Body of pancreas (tissue), 4 donors: ENCODE results near the gene FEM1B. TPM values are rescaled to one million over a fixed set of nuclear protein-coding genes. Genes with fewer than 3 reads are reported as not detected.

Experiments
- ATAC-seq: fragments of 150-250 bp; one replicate; pipeline ENCODE4 v1.9.1; 2016
- DNase-seq, 4 donors: peaks; one replicate each; pipeline ENCODE4 v3.0.0-alpha.2; 2019
- H3K27ac ChIP-seq, 4 donors: fragments of 200-600 bp; sonication (generic); 1 replicate in 3 of 4; 2 replicates in 1 of 4; pipeline versions ENCODE4 v1.5.1 to v1.6.1; 2016 to 2019; ENCODE audit warnings: mild to moderate bottlenecking in 1 of 4, mixed read lengths in 1 of 4, moderate library complexity in 1 of 4
- H3K27me3 ChIP-seq, 2 donors: fragments of 200-600 bp; sonication (generic); one replicate each; pipeline ENCODE4 v1.6.0; 2016; ENCODE audit warnings: mild to moderate bottlenecking in 1 of 2
- H3K36me3 ChIP-seq, 2 donors: fragments of 200-600 bp; sonication (generic); replicated peaks in 1 of 2; 2 replicates each; pipeline ENCODE4 v1.5.1; 2016; ENCODE audit warnings: low read depth in 2 of 2; ENCODE audit not compliant: insufficient read depth in 1 of 2
- H3K4me1 ChIP-seq: fragments of 200-600 bp; sonication (generic); one replicate; pipeline ENCODE4 v1.6.0; 2016
- H3K4me3 ChIP-seq, 2 donors: fragments of 200-600 bp; sonication (generic); 1 replicate in 1 of 2; 2 replicates in 1 of 2; pipeline ENCODE4 v1.5.1; 2016 to 2019
- H3K9me3 ChIP-seq, 3 donors: fragments of 200-600 bp; sonication (generic); 1 replicate in 2 of 3; 2 replicates in 1 of 3; pipeline ENCODE4 v1.5.1; 2016
- POLR2A ChIP-seq, 3 donors: fragments of 450-650 bp; IDR thresholded peaks; one replicate each; pipeline ENCODE4 v1.6.1; 2016; ENCODE audit warnings: antibody characterized with exemption in 3 of 3, mild to moderate bottlenecking in 2 of 3
- WGBS, 2 donors: methylation state at CpG; one replicate each; pipeline ENCODE4 v1.1.5; 2017; 5-methylcytosine and 5-hydroxymethylcytosine counted together
- intact Hi-C: fragments of 100-400 bp; cut with DNase I; formaldehyde crosslinking; loops from one replicate; pipeline ENCODE4 v1.15.1; 2023
- total RNA-seq, 2 donors: library from RNA; depleted of rRNA; stranded (reverse); fragments of >200 nt; gene quantifications; one replicate each; pipeline ENCODE4 v1.1.0, GENCODE V29; 2016
- TF ChIP-seq, protein P1 (sequence below), 7 experiments: fragments of 450-650 bp in 4 of 7; fragments of 200-600 bp in 3 of 7; sonication (generic) in 3 of 7; IDR thresholded peaks; one replicate each; pipeline ENCODE4 v1.5.1; 2016 to 2019; ENCODE audit warnings: antibody characterized with exemption in 7 of 7

FEM1B gene
- total RNA-seq, 2 donors from 2014 or later = 10.5 to 19.7 TPM

GRCh38 chr15:68292967-68293366 lies 15.4 kb downstream of the FEM1B start:
- Histone ChIP-seq H3K4me1 (no peaks in the 10 kb centered on the region), H3K4me3 (no peak overlapping the region), H3K36me3 (peaks cover 0 to 7% of the 10 kb centered on the region in 2 donors), H3K27ac (no peak overlapping the region), H3K9me3 (no peaks in the 10 kb centered on the region), H3K27me3 (no peaks in the 10 kb centered on the region)
- ATAC-seq (no peak), DNase-seq (no peak)
- TF ChIP-seq, protein P1, sequence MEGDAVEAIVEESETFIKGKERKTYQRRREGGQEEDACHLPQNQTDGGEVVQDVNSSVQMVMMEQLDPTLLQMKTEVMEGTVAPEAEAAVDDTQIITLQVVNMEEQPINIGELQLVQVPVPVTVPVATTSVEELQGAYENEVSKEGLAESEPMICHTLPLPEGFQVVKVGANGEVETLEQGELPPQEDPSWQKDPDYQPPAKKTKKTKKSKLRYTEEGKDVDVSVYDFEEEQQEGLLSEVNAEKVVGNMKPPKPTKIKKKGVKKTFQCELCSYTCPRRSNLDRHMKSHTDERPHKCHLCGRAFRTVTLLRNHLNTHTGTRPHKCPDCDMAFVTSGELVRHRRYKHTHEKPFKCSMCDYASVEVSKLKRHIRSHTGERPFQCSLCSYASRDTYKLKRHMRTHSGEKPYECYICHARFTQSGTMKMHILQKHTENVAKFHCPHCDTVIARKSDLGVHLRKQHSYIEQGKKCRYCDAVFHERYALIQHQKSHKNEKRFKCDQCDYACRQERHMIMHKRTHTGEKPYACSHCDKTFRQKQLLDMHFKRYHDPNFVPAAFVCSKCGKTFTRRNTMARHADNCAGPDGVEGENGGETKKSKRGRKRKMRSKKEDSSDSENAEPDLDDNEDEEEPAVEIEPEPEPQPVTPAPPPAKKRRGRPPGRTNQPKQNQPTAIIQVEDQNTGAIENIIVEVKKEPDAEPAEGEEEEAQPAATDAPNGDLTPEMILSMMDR (IDR thresholded peaks at IDR 0.05) = no peak
- TF ChIP-seq POLR2A (IDR thresholded peaks at IDR 0.05) = no peak
- intact Hi-C loops = no loop called here

DNA sequence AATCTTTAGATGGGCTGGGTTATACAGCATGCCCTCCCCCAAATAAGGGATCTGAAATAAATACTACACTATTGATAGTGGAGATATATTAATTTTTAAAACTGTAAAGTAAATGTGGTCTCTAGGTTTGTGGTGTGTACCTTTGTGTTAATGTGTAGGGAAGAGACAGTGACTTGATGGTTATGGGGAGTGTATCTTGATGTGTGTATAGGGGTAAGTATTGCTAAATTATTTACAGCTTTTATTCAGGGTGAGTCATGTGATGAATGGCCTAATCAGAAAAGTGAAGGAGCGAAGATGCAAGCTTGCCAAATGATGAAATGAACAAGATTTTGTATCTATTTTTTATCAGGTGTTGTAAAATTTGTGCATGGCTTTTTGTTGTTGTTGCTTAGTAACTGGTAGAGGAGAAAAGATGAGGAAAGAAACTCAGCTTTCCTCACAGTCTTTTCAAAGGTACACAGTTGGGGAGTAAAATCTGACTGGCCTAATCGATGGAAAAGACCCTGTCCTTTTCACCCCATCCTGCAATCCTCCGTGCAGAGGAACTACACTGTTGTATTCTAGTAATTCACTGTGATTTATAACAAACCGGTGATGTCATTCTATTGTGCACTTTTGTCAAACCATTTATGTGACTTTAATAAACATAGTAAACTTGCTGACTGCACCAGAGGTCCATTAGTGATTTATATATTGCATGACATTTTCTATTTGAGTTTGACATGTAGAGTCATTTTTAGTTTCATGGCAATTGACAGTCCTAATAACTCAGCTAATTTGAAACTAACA lies 17.7 kb downstream of the FEM1B start:
- Histone ChIP-seq H3K27ac (no peak overlapping the region), H3K4me1 (no peaks in the 10 kb centered on the region), H3K27me3 (no peaks in the 10 kb centered on the region), H3K9me3 (no peaks in the 10 kb centered on the region), H3K36me3 (peaks cover 0 to 5% of the 10 kb centered on the region in 2 donors), H3K4me3 (no peak overlapping the region)
- TF ChIP-seq POLR2A (IDR thresholded peaks at IDR 0.05) = no peak
- TF ChIP-seq, protein P1 (IDR thresholded peaks at IDR 0.05) = no peak
- 83 to 90% methylated on average over 4 of the region's 4 CpGs for WGBS, 2 donors
- no peak for DNase-seq
- intact Hi-C loops = no loop called here
- ATAC-seq = no peak

GRCh38 chr15:68298336-68298735 lies 20.8 kb downstream of the FEM1B start:
- H3K36me3 ChIP-seq = no peaks in the 10 kb centered on the region
- TF ChIP-seq, protein P1 (IDR thresholded peaks at IDR 0.05) = no peak
- no peak for TF ChIP-seq POLR2A (IDR thresholded peaks at IDR 0.05)
- H3K4me1 ChIP-seq = no peaks in the 10 kb centered on the region
- no peak overlapping the region for H3K4me3 ChIP-seq
- 93 to 98% methylated on average over 3 of the region's 3 CpGs for WGBS, 2 donors
- intact Hi-C loops = no loop called here
- no peak overlapping the region for H3K27ac ChIP-seq
- H3K9me3 ChIP-seq = no peaks in the 10 kb centered on the region
- H3K27me3 ChIP-seq = no peaks in the 10 kb centered on the region
- ATAC-seq (no peak), DNase-seq (no peak)

- H3K27ac ChIP-seq = peak overlapping the region in 1 of 4 donors; percentile 7
- WGBS, 2 donors = 67% methylated on average over 6 of the region's 6 CpGs
- H3K36me3 ChIP-seq = no peaks in the 10 kb centered on the region
- H3K27me3 ChIP-seq = no peaks in the 10 kb centered on the region
- H3K4me1 ChIP-seq = no peaks in the 10 kb centered on the region
- TF ChIP-seq POLR2A (IDR thresholded peaks at IDR 0.05) = no peak
- TF ChIP-seq, protein P1 (IDR thresholded peaks at IDR 0.05) = no peak
- DNase-seq = no peak
- no peak overlapping the region for H3K4me3 ChIP-seq
- peak; percentile 30 for ATAC-seq
- H3K9me3 ChIP-seq = no peaks in the 10 kb centered on the region
- intact Hi-C loops = no loop called here
Observed at GRCh38 chr15:68298882-68299381, 21.4 kb downstream of the FEM1B start.

DNA sequence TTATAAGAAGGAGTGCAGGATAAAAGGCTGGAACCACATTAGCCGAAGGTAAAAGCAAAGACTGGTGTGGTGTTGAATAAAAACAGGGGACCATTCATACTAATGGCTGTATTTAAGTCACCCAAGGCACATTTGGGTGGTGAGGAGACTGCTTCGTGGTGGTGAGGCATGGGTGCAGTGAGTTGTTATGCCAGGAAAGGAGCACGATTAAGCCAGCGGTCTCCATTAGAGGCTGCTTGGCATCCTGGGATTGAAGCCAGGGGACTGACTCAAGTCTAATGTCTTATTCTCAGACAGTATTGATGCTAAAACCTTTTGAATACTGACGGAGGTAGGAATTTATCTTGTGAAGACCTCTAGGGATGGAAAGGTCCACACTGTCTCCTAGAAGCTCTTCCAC lies 21.9 kb downstream of the FEM1B start:
- Histone ChIP-seq H3K27ac (no peak overlapping the region), H3K27me3 (no peaks in the 10 kb centered on the region), H3K36me3 (no peaks in the 10 kb centered on the region), H3K9me3 (no peaks in the 10 kb centered on the region), H3K4me3 (no peak overlapping the region), H3K4me1 (no peaks in the 10 kb centered on the region)
- intact Hi-C loops = no loop called here
- TF ChIP-seq, protein P1 (IDR thresholded peaks at IDR 0.05) = no peak
- no peak for TF ChIP-seq POLR2A (IDR thresholded peaks at IDR 0.05)
- ATAC-seq (peak; percentile 20), DNase-seq (no peak)
- 75 to 79% methylated on average over 5 of the region's 5 CpGs for WGBS, 2 donors
